ENCODE measurements around the gene TMEM91.
A peak's percentile ranks its signal among the peaks of the same experiment; 100 is the strongest.
"Not testable (repeated sequence)": the region's sequence is repeated elsewhere in the genome, so short reads cannot be mapped to it uniquely, and the experiment has no call there.

Gene TMEM91

DNA sequence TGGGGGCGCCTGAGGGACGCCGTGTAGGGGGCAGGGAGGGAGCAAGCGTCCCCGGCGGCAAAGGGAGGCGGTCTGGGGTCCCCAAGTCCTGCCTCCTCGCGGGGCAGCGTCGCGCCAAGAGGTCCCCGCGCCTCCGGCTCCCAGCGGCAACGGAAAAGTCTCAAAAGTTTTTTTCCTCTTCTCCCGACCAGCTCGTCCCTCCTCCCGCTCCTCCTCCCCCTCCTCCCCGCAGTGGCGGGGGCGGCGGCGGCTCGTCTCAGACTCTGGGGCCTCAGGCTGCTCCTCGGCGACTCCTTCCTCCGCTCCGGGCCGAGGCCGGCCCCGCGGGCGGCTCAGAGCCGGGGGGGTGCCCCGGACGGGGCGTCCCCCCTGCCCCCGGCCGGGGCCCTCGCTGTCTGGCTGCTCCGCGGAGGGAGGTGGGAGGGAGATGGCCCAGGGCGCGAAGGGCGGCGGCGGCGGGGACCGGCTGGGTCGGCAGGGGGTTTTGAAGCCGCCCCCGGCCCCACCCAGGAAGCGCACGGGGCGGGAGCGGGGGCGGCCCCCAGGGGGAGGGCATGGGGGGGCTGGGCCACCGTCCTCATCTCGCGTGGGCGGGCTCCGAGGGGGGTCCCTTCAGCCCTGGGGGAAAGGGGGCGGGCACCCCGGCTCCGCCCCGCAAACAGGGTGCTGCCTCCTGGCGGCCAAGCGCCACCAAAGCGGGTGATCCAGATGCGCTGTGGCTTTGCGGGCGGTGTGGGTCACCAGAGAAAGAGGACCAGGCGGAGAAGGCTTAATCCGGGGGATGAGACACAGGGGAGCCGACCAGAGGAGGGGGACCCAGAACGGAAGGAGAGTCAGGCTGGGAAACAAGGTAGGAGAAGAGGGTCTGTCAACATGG, 22.6 kb upstream of the TMEM91 start, which contains the start of gene TGFB1:
Gene TGFB1 (minus strand): TSS at position 457 of the 877 bp plus-strand sequence. CDS start 878 bp downstream, outside the sequence.
- DNase-seq: peak; percentile 97 to 98

DNA sequence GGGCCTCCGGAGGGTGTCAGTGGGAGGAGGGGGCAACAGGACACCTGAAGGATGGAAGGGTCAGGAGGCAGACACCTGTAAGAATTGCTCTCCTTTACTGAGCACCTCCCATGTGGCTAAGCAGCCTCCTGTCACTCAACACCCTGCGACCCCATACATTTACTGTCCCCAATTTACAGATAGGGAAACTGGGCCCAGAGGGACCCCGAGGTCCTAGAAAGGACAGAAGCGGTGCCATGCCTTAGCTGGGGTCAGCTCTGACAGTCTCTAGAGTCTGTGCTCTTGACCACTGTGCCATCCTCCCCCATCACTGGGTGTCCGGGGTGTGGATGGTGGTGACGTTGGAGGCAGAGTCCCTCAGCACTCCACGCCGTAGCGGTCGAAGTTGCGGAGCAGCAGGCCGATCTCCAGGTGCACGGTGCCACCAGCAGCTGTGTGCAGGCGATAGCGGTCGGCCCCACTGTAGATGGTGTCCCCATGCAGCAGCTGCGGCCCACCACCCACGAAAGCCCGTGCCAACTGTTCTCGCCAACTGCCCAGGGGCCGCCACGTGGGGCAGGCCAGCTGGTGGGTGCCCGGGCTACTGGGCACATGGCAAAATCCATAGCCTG, 21.9 kb upstream of the TMEM91 start:
- DNase-seq: no peak

DNA sequence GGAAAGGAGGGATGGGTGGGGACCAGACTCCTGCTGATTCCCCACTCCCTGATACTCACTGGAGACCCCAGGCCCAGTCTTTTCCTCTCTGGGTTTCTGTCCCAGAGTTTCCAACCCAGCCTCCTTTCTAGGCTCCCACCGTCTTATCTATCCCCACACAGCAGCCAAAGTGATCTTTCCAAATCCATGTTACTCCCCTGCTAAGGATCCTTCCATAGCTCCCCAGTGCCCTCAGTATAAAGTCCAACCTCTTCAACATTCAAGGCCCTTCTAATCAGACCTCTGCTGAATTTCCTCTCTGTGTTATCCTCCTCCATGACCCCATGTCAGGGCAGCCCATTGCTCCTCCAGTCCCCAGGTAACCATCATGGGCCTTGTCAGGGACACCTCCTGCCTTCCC, 21.3 kb upstream of the TMEM91 start:
- DNase-seq: no peak

DNA sequence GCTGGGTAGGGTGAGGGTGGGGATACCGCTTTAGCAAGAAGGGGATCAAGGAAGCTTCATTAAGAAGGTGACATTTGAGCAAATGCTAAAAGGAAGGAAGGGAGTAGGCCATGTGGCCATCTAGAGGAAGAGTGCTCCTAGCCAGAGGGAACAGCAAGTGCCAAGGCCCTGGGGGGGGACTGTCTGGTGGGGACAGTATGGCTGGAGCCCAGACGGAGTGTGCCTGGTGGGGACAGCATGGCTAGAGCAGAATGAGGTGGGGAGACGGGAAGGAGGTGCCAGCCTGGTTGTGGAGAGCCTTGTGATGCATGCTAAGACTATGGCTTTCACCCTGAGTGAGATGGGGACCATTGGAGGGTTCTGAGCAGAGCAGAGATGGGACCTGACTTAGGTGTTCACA, 20.5 kb upstream of the TMEM91 start:
- no peak for DNase-seq

DNA sequence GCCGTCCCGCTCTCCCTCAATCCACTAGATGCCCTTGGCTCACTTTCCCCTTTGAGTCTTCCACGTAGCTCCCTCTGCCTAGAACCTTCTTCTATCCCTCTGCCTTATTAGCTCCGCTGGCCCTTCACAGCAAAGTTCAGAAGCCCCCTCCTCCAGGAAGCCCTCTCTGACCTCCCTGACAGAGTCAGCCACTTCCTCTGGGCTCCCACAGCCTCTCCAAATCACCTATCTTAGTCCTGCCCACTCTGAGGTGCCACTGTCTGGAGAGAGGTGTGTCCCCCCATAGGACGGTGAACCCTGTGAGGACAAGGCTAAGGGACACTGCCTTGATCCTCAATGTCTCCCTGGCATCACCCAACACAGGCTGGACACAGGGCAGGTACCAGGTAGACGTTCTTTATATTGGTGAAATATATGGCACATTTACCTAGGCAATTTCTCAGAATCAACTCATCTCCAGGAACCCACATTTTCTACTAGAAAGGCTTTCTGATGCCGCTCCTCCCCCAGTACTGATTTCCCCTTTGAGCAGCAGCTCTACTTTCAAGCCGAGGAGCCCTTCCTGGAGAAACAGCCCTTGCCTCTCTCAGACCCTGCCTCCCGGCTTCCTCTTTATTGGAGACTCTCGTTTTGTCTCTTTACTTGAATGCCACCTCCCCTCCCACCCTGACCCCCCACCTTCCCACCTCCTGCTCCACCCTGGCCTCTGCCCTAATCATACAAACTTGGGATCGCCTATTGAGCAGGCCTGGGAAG, 19.2 kb upstream of the TMEM91 start:
- DNase-seq: peak; percentile 52

DNA sequence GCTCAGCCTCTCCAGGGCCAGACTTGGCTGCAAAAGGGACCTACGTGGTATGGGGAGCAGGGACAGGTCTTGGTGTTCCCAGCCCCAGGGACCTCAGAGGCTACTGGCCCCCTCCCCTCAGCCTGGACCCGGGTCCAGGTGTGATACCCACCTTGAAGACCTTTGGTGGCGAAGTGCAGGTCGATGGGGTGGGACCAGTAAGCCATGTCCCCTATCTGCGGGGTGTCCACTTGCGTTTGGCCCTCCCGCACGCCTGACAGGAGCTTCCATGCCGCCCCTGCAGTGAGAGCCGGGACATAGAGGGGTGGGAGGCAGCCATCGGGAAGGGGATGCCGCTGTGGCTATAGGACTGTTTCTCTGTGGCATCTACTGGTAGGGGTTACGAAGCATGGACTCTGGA, 18.6 kb upstream of the TMEM91 start:
- DNase-seq: no peak

DNA sequence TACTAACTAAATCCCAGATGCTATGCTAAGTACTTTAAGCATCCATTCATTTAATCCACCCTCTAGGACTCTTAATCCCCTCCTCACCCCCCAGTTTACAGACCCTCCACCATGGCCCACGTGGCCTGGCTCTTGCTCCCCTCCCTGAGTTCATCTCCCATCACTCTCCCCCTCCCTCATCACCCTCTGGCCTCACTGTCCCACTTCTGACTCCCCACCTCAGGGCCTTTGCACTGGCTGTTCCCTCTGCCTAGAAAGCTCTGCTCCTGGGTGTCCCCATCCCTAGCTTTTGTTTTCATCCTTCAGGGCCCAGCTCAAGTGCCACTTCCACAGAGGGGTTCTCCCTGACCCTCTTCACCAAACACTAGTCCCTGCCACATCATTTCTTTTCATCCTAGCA, 16.6 kb upstream of the TMEM91 start:
- DNase-seq: no peak

DNA sequence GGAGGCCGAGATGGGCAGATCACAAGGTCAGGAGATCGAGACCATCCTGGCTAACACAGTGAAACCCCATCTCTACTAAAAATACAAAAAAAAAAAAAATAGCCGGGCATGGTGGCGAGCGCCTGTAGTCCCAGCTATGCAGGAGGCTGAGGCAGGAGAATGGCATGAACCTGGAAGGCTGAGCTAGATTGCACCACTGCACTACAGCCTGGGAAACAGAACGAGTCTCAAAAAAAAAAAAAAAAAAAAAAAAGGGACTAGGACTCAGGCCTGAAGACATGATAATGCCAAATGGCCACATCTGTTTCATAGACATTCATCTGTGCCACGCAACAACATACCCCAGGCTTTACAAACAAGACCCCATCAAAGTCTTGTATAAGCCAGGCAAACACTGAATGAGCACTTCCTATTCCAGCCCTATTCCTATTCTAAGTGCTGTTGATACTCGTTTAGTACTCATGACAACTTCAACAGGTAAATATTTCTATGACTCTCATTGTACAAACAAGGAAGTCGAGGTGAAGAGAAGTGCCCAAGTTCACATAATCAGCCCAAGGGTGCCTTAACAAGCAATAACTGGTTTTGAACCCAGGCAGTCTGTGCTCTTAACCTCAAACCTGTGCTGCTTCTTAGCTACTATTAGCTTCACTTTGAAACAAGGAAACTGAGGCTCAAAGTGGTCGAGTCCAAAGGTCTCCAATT, 14.0 kb upstream of the TMEM91 start:
- DNase-seq: no peak

DNA sequence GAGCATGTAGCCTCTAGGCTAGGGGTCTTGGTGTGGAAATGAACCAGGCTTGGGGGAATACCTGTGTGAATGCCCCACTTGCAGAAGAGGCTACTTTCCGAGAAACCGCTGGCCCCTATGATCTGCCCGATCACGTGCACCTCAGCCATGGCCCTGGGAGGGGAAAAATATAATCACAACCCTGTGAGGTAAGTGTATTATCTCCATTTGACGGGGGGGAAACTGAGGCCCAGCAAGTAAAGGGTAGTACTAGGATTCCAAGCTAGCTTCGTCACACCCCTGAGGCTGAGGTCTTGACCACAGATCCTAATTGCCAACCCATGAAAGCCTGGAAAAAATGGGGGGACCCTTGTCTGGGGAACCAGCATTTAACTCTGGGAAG, 13.0 kb upstream of the TMEM91 start:
- no peak for DNase-seq

DNA sequence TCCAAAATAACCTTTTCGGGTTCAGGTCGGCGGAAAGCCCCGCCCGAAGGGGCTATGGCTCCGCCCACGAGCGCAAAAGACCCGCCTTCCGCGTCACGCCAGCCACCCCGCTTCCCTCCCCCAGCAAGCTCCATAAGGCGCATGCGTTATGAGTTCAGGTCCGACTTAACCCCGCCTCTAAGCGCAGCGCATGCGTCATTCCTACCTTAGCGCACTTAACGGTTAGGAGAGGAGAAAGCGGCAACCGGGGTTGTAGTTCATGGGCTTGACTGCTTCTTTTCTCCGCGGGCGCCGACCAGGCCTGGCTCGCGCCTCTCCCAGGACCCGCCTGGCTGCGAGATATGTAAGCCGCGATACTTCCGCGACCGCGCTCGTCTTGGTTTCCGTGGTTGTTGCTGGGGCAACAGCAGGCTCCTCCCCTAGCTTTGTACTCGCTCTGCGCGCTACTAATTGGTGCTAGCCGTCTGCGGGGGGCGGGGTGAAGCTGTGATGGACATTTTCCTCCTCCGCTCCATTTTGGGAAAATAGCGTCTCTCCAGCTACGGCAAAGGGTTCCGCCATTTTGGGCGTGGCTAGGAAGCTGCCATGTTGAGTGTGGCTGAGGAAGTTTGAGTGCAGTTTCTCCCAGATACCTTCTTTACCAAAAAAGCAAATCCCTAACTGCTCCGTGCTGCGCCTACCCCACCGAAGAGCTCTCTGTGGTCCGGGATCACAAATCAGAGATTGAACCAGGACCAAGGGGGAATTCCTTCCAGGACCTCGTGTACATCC, 12.4 kb upstream of the TMEM91 start, which contains the start of gene B9D2:
Gene B9D2 (minus strand): TSS at position 397 of the 771 bp plus-strand sequence. CDS start 630 bp downstream, outside the sequence.
- peak; percentile 98 to 99 for DNase-seq

DNA sequence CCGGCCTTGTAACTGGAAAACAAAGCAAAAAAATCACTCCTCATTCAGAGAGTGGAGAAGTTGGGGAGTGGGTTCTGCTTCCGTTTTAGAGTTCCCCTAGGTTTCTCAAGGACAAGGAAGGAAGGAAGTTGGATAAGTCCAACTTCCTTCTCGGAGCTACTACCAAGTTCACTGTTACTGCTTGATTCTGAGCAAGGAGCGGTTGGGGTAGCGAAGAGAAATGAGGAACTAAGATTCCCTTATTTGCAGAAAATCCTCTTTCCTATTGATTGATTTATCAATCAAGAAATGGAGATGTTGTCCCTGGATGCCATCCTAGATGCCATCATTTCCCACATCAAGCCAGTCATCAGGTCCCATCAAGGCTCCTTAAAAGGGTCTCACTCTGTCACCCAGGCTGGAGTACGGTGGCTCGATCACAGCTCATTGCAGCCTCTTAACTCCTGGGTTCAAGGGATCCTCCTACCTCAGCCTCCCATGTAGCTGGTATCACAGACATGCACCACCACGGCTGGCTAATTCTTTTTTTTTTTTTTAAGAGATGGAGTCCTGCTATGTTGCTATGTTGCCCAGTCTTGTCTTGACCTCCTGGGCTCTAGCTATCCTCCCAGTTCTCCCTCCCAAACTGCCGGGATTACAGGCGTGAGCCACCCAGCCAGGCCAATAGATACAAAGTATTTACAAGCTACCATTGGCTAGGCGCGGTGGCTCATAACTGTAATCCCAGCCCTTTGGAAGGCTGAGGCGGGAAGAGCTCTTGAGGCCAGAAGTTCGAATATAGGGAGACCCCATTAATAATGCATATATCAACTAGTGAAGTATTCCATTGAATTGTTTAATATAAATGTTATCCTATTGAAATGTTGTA, 11.6 kb upstream of the TMEM91 start:
- DNase-seq: no peak

DNA sequence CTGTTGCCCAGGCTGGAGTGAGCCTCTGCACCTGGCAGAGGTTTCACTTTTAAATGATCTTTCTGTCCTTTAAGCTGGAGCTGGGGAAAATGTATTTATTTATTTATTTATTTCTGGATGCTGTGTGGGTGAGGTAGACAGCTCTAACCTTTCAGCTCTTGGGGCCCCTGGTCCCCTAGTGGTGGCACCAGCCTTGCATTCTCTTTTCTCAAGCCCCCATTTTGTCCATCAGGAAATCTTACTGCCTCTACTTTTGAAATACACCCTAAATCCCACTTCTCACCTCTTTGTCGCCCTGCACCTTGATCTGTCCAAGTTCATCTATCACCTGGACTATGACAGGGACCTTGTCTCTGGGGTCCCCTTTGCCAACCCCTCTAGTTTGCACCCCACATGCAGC, 10.2 kb upstream of the TMEM91 start:
- DNase-seq: no peak

DNA sequence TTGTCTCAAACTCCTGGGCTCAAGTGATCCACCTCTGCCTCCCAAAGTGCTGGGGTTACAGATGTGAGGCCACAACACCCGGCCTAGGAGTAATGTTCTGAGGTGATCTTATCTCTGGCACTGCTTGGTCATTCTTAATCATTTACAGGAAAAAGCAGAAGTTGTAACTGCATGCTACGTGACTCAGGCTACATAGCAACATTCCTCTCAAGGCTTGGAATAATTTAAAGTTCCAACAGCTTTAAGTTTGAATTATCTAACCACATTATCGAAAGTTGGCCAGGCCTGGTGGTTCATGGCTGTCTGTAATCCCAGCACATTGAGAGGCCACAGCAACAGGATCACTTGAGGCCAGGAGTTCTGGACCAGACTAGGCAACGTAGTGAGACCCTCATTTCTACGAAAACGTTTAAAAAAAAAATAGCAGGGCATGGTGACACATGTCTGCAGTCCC, 8.5 kb upstream of the TMEM91 start:
- no peak for DNase-seq

DNA sequence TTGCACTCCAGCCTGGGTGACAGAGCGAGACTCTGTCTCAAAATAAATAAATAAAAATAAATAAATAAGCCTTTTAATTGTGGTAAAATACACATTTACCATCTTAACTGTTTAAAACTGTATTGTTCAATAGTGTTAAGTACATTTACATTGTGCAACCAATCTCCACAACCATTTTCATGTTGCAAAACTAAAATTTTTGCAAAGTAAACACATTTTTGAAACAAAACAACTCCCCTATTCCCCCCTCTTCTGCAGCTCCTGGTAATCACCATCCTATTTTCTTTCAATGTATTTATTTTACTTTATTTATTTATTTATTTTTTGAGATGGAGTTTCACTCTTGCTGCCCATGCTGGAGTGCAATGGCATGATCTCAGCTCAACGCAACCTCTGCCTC, 6.6 kb upstream of the TMEM91 start:
- no peak for DNase-seq

DNA sequence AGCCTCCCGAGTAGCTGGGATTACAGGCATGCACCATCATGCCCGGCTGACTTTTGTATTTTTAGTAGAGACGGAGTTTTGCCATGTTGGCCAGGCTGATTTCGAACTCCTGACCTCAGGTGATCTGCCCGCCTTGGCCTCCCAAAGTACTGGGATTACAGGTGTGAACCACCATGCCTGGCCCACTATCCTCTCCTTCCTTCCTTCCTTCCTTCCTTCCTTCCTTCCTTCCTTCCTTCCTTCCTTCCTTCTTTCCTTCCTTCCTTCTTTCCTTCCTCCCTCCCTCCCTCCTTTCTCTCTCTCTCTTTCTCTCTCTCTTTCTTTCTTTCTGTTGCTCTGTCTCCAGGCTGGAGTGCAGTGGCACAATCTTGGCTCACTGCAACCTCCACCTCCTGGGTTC, 5.2 kb upstream of the TMEM91 start:
- not testable (repeated sequence) for DNase-seq

DNA sequence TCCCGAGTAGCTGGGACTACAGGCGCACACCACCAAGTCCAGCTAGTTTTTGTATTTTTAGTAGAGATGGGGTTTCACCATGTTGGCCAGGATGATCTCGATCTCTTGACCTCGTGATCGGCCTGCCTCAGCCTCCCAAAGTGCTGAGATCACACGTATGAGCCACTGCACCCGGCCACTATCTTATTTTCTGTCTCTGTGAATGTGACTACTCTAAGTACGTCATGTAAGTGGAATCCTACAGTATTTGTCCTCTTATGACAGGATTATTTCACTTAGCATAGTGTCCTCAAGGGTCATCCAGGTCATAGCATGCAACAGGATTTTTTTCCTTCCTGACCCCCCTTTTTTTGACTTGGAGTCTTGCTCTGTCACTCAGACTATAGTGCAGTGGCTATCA, 4.8 kb upstream of the TMEM91 start:
- no peak for DNase-seq

DNA sequence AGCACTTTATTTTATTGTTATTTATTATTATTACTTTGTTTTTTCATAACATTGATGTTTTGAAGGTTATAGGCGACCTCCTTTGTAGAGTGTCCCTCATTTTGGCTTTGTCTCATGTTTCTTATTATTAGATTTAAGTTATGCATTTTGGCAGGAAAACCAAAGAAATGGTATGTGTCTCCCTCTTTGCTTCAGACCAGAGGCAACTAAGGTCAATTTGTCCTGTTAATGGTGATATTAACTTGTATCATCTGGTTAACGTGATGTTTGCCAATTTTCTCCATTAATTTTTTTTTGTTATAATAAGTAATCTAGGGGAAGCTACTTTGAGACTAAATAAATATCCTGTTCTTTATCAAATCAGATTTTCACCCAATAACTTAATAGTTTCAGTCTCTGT, 3.8 kb upstream of the TMEM91 start:
- no peak for DNase-seq

DNA sequence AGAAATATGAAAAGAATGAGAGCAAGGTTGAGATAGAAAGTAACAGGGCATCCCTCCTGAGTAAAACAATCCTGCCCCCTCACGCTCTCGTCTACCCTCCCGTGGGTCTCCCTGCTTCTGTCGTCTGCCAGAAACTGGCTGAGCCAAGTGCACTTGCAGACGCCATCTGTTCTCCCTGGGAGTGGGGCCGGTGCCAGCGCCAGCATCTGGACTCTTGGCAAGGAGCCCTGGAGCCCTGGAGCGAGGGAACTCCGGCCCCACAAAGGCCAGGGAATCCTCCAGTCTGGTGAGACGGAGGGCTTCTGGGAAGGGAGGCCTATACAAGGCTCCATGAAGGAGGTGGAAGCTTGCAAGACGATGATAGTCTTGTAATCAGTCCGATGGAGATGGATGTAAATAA, 2.3 kb upstream of the TMEM91 start:
- DNase-seq: no peak

DNA sequence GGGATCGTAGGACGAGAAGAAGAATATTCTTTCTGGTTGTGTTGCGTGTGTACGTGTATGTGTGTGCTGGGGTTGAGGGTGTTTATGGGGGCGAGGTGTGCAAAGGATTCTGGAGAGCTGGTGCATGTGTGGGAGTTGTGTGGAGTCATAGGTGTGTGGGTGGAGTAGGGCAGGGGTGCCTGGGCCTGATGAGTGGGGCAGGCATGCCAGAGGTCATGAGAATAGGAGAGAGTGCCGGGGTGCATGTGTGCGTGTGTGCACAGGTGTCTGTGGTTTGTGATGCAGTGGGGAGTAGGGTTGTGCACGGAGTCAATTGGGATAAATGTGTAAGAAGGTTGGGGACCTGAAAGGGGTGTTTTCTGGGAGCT, 649 bp downstream of the TMEM91 start:
- DNase-seq: peak; percentile 58 to 63

DNA sequence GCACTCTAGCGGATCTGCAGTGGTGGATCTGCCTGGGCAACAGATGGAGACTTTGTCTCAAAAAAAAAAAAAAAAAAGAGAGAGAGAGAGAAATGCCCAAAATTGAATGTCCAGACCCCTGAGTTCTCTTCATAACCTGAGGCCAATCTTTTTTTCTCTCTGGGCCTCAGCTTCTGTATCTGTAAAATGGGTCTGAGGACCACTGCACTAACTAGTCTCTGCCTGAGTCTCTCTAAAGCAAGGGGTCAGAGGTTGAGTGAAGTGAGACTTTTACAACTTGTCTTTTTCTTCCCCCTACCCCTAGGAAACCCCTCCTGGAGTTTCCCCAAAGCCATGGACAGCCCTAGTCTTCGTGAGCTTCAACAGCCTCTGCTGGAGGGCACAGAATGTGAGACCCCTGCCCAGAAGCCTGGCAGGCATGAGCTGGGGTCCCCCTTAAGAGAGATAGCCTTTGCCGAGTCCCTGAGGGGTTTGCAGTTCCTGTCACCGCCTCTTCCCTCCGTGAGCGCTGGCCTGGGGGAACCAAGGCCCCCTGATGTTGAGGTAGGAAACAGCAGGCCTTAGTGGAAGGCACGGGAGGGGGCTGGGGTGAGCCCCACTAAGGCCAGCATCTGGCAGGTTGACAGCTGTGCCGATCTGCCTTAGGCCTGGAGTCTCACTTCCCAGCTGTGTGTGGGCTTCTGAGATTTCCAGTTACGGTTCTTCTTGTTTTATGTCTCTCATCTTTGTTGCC, 1.8 kb downstream of the TMEM91 start:
- no peak for DNase-seq
